K562 (cell line): ENCODE data around the gene KRT8. TPM values are rescaled to one million over a fixed set of nuclear protein-coding genes. Genes with fewer than 3 reads are reported as not detected.

Source experiments
- ATAC-seq: fragments of 200-7000 bp; cut with Tn5 transposase; 3 replicates; pipeline ENCODE4 v1.9.1; 2020; ENCODE audit warnings: moderate library complexity
- BruUV-seq: library from RNA; stranded (reverse); fragments of 400-500 nt; replicated peaks from 2 replicates; lab custom pipeline; 2021; lab: Mats Ljungman, UMichigan
- CTCF ChIA-PET: fragments of 300-600 bp; formaldehyde crosslinking; extraction: SDS; loops from one replicate; lab custom pipeline; 2021; ENCODE audit warnings: low intra/inter-chr PET ratio; lab: Yijun Ruan, JAX
- POLR2A ChIA-PET: fragments of 300-600, 350-650 bp; sonication (Branson Sonifier 250); formaldehyde crosslinking; extraction: SDS; loops from one replicate; lab custom pipeline; 2021; ENCODE audit warnings: antibody characterized with exemption, inconsistent platforms; lab: Yijun Ruan, JAX
- DNase-seq, 4 experiments: peaks; one replicate each; pipeline versions ENCODE4 v3.0.0 to v3.0.0-alpha.2; 2011 to 2018; ENCODE audit warnings: low spot score in 3 of 4, mixed read lengths in 3 of 4; ENCODE audit errors: extremely low read depth in 1 of 4
- FAIRE-seq: peaks from 2 replicates; lab custom pipeline; 2011; peaks lifted over from hg19 to GRCh38; lab: Jason Lieb, UNC
- H2AFZ ChIP-seq: 2 replicates; pipeline ENCODE4 v1.6.0; 2011; ENCODE audit warnings: low read depth, low read length, control low read depth, inconsistent platforms
- H3K27ac ChIP-seq: fragments of 200-600 bp; 3 replicates; pipeline ENCODE4 v1.8.0; 2011; ENCODE audit warnings: low read depth, mild to moderate bottlenecking, control low read depth, inconsistent platforms, low read length, moderate library complexity, mixed read lengths; ENCODE audit errors: extremely low read depth
- H3K27me3 ChIP-seq, 2 experiments: fragments of 300-600 bp in 1 of 2; 2 replicates in 1 of 2; 3 replicates in 1 of 2; pipeline versions ENCODE4 v1.6.0 to v1.8.0; 2011; ENCODE audit warnings: inconsistent platforms in 2 of 2, low read length in 2 of 2, mild to moderate bottlenecking in 1 of 2, mixed read lengths in 1 of 2, moderate library complexity in 1 of 2; ENCODE audit not compliant: control insufficient read depth in 2 of 2, insufficient read depth in 2 of 2
- H3K36me3 ChIP-seq: fragments of 300-600 bp; 3 replicates; pipeline ENCODE4 v1.8.0; 2011; ENCODE audit warnings: mild to moderate bottlenecking, low read length, inconsistent platforms; ENCODE audit not compliant: control insufficient read depth, insufficient read depth
- H3K4me1 ChIP-seq, 2 experiments: fragments of 200-600 bp in 1 of 2; replicated peaks in 1 of 2; 2 replicates in 1 of 2; 3 replicates in 1 of 2; pipeline versions ENCODE4 v1.5.1 to v1.8.0; 2011; ENCODE audit warnings: inconsistent platforms in 2 of 2, low read length in 2 of 2, mild to moderate bottlenecking in 1 of 2, mixed read lengths in 1 of 2, moderate library complexity in 1 of 2; ENCODE audit not compliant: control insufficient read depth in 2 of 2, insufficient read depth in 2 of 2
- H3K4me2 ChIP-seq: 2 replicates; pipeline ENCODE4 v1.6.1; 2011; ENCODE audit warnings: low read length, control low read depth, inconsistent platforms, mixed read lengths; ENCODE audit not compliant: insufficient read depth
- H3K4me3 ChIP-seq: fragments of 200-600 bp; sonication (generic), shearing (Covaris generic); 2 replicates; pipeline ENCODE4 v1.5.1; 2016; ENCODE audit warnings: control low read depth, inconsistent platforms
- H3K79me2 ChIP-seq: fragments of 200-600 bp; 3 replicates; pipeline ENCODE4 v1.8.0; 2011; ENCODE audit warnings: low read length, inconsistent platforms; ENCODE audit not compliant: control insufficient read depth, insufficient read depth
- H3K9ac ChIP-seq, 2 experiments: 2 replicates each; pipeline versions ENCODE4 v1.6.0 to v1.6.1; 2011; ENCODE audit warnings: low read depth in 2 of 2, low read length in 2 of 2, control low read depth in 1 of 2, inconsistent platforms in 1 of 2, mild to moderate bottlenecking in 1 of 2, mixed read lengths in 1 of 2; ENCODE audit not compliant: insufficient read depth in 1 of 2
- H3K9me1 ChIP-seq: one replicate; pipeline ENCODE4 v1.6.0; 2011; ENCODE audit warnings: inconsistent platforms, mild to moderate bottlenecking, low read length, moderate library complexity; ENCODE audit not compliant: control insufficient read depth, insufficient read depth
- H3K9me3 ChIP-seq: replicated peaks from 2 replicates; pipeline ENCODE4 v1.5.1; 2011; ENCODE audit warnings: low read depth, low read length, inconsistent platforms; ENCODE audit not compliant: control insufficient read depth, insufficient read depth
- H4K20me1 ChIP-seq: replicated peaks from 2 replicates; pipeline ENCODE4 v1.6.1; 2011; ENCODE audit warnings: low read length, inconsistent platforms, mixed read lengths; ENCODE audit not compliant: control insufficient read depth, insufficient read depth
- FOXJ2 ChIP-seq: fragments of 200-800 bp; sonication (Bioruptor generic); IDR thresholded peaks from 2 replicates; pipeline ENCODE4 v1.6.1; 2016; ENCODE audit warnings: missing genetic modification characterization, missing compliant biosample characterization
- FOXK2 ChIP-seq, 2 experiments: fragments of 450-650 bp; IDR thresholded peaks in 1 of 2; conservative IDR thresholded peaks in 1 of 2; 2 replicates each; pipeline ENCODE4 v1.6.1; 2016; ENCODE audit warnings: low read depth in 2 of 2, mild to moderate bottlenecking in 1 of 2
- HOXB6 ChIP-seq: fragments of 250-450 bp; sonication (Bioruptor Pico); IDR thresholded peaks from 2 replicates; pipeline ENCODE4 v1.5.1; 2022; ENCODE audit warnings: mild to moderate bottlenecking, borderline replicate concordance
- LEF1 ChIP-seq: fragments of 450-650 bp; IDR thresholded peaks from 2 replicates; pipeline ENCODE4 v1.6.1; 2016; ENCODE audit warnings: mild to moderate bottlenecking
- MAX ChIP-seq: sonication (generic); formaldehyde crosslinking; IDR thresholded peaks from 2 replicates; pipeline ENCODE4 v1.9.0; 2022; ENCODE audit warnings: mild to moderate bottlenecking, missing genetic modification reagents
- NR2F6 ChIP-seq: fragments of 450-650 bp; formaldehyde crosslinking; IDR thresholded peaks from 2 replicates; pipeline ENCODE4 v1.4.0; 2020; ENCODE audit warnings: mild to moderate bottlenecking
- PHB ChIP-seq: fragments of 250-450 bp; sonication (Bioruptor Pico); IDR thresholded peaks from 2 replicates; pipeline ENCODE4 v1.5.0; 2021
- TAF15 ChIP-seq: fragments of 200-400 bp; formaldehyde crosslinking; IDR thresholded peaks from 2 replicates; pipeline ENCODE4 v1.6.1; 2017; ENCODE audit warnings: mild to moderate bottlenecking, low read depth, low read length, moderate library complexity
- THRAP3 ChIP-seq: fragments of 450-650 bp; IDR thresholded peaks from 2 replicates; pipeline ENCODE4 v1.6.1; 2016; ENCODE audit warnings: mild to moderate bottlenecking, inconsistent platforms, borderline replicate concordance
- ZBTB11 ChIP-seq, 3 experiments: fragments of 200-800 bp in 1 of 3; fragments of 250-450 bp in 1 of 3; fragments of 450-650 bp in 1 of 3; sonication (Bioruptor Pico) in 1 of 3; sonication (Bioruptor generic) in 1 of 3; formaldehyde crosslinking in 1 of 3; IDR thresholded peaks; 2 replicates each; pipeline versions ENCODE4 v1.6.1 to v1.8.0; 2016 to 2022; ENCODE audit warnings: mild to moderate bottlenecking in 2 of 3, missing genetic modification characterization in 2 of 3, missing compliant biosample characterization in 1 of 3, moderate library complexity in 1 of 3
- ZNF134 ChIP-seq: fragments of 250-450 bp; sonication (Bioruptor Pico); conservative IDR thresholded peaks from 2 replicates; pipeline ENCODE4 v1.4.0; 2020
- ZNF639 ChIP-seq, 2 experiments: fragments of 200-800 bp in 1 of 2; sonication (Bioruptor generic) in 1 of 2; sonication (generic) in 1 of 2; formaldehyde crosslinking in 1 of 2; IDR thresholded peaks in 1 of 2; conservative IDR thresholded peaks in 1 of 2; 2 replicates each; pipeline versions ENCODE4 v1.5.0 to v1.6.1; 2016 to 2020; ENCODE audit warnings: missing compliant biosample characterization in 1 of 2, missing genetic modification characterization in 1 of 2, missing genetic modification reagents in 1 of 2
- ZNF644 ChIP-seq: fragments of 200-800 bp; sonication (Bioruptor generic); IDR thresholded peaks from 2 replicates; pipeline ENCODE4 v1.6.1; 2016; ENCODE audit warnings: low read depth, missing genetic modification characterization, missing compliant biosample characterization
- WGBS: fragments of 100-300 bp; shearing (Covaris generic); methylation state at CpG from one replicate; pipeline ENCODE4 v1.1.6; 2016; ENCODE audit warnings: low coverage, mixed read lengths; ENCODE audit not compliant: insufficient coverage; ENCODE audit errors: missing lambda C conversion rate; 5-methylcytosine and 5-hydroxymethylcytosine counted together
- in situ Hi-C: fragments of 300-500 bp; cut with MboI; formaldehyde crosslinking; loops from 4 replicates; pipeline ENCODE4 v1.15.0; 2018; ENCODE audit warnings: inconsistent platforms, mixed read lengths
- intact Hi-C: fragments of 100-400 bp; cut with micrococcal nuclease; formaldehyde crosslinking; loops from 2 replicates; pipeline ENCODE4 v1.14.2; 2022
- polyA plus RNA-seq, 8 experiments: library from polyadenylated mRNA; depleted of rRNA in 4 of 8; stranded (reverse) in 5 of 8; unstranded in 3 of 8; fragments of >200 nt; fragmentation: Nextera tagmentation in 2 of 8; fragmentation: Illumina TruSeq in 1 of 8; extraction: Ambion mirVana in 2 of 8; extraction: Trizol in 1 of 8; gene quantifications; 2 replicates each; pipeline versions ENCODE4 v1.2.1 to v1.2.3, GENCODE V29; 2011 to 2014; ENCODE audit warnings: inconsistent platforms in 1 of 8, missing spikeins in 1 of 8
- total RNA-seq, 7 experiments: library from RNA; depleted of rRNA in 6 of 7; stranded (reverse); fragments of >200 nt in 6 of 7; fragmentation: Illumina TruSeq in 2 of 7; extraction: Trizol in 2 of 7; gene quantifications; 2 replicates each; pipeline versions ENCODE4 v1.2.1 to v1.2.3, GENCODE V29; 2011 to 2021; ENCODE audit warnings: low replicate concordance in 1 of 7

Gene KRT8
- total and polyA plus RNA-seq, 9 of the 15 experiments (the other 6 are each of a cell fraction or from before 2014, with no cell fraction given): 41.5 to 661 (median 260) TPM

- TF ChIP-seq ZBTB11 (CRISPR knock-in tag; IDR thresholded peaks at IDR 0.05) (0 out of 6 replicates have a peak, but pooled peaks of 1 of the 3 experiments have one; percentile 40), ZNF134 (CRISPR knock-in tag) (no peak)
These were observed 26.1 kb downstream of the KRT8 start (continued) for GRCh38 chr12:52878507-52879393.

GRCh38 chr12:52877242-52877641 lies 27.6 kb downstream of the KRT8 start:
- no peaks in the 10 kb centered on the region for H3K9me1 ChIP-seq
- H3K4me1 ChIP-seq: peaks cover 47 to 56% of the 10 kb centered on the region in 2 experiments
- POLR2A ChIA-PET: interaction anchor here (0.6 to 1.4 kb wide), 4 partner anchors 74 to 502 kb away, joined by 3 to 7 read pairs (median 3); no protein-coding TSS in a partner anchor
- no peak overlapping the region for H3K4me2 ChIP-seq
- H3K27ac ChIP-seq: no peak overlapping the region; the same call in 2 of the 3 replicates
- WGBS: 29% methylated on average over 3 of the region's 3 CpGs
- no peak for DNase-seq
- H3K27me3 ChIP-seq: no peaks in the 10 kb centered on the region
- peak overlapping the region; percentile 94 for H2AFZ ChIP-seq
- intact Hi-C loops (loop anchor here (10.0 kb wide), 1 partner anchor 182 kb away; no protein-coding TSS in a partner anchor), in situ Hi-C loops (loop anchor here (5.0 kb wide), 1 partner anchor 495 kb away; no protein-coding TSS in a partner anchor)
- FAIRE-seq: no peak
- H4K20me1 ChIP-seq: no peaks in the 10 kb centered on the region
- BruUV-seq: no TSS peak
- no peaks in the 10 kb centered on the region for H3K36me3 ChIP-seq
- H3K9me3 ChIP-seq: no peaks in the 10 kb centered on the region
- no peak for ATAC-seq
- no peaks in the 10 kb centered on the region for H3K79me2 ChIP-seq
- CTCF ChIA-PET: interaction anchor here (0.5 kb wide), 1 partner anchor 9 kb away, joined by 7 read pairs; no protein-coding TSS in a partner anchor
- H3K4me3 ChIP-seq: no peak overlapping the region
- peak overlapping the region in 1 of 2 experiments; percentile 79; a peak in 1 of 4 replicates for H3K9ac ChIP-seq
- no peak for TF ChIP-seq ZNF644 (tag)
- no peak for TF ChIP-seq THRAP3
- TF ChIP-seq HOXB6 (CRISPR knock-in tag): no peak
- TF ChIP-seq ZNF639 (CRISPR knock-in tag; conservative IDR thresholded peaks at IDR 0.05 in 1 of 2, IDR thresholded peaks at IDR 0.05 in 1 of 2): no peak
- TF ChIP-seq TAF15: no peak
- no peak for TF ChIP-seq FOXJ2 (tag)
- peak in 1 of 2 experiments; percentile 40; a peak in 1 of 4 replicates for TF ChIP-seq FOXK2 (conservative IDR thresholded peaks at IDR 0.05 in 1 of 2, IDR thresholded peaks at IDR 0.05 in 1 of 2; ENCODE audit: low read depth in 2 of 2)
- 0 out of 2 replicates have a peak, but pooled peaks have one; percentile 21 for TF ChIP-seq LEF1
- TF ChIP-seq MAX: 0 out of 2 replicates have a peak, but pooled peaks have one; percentile 34
- no peak for TF ChIP-seq PHB (CRISPR knock-in tag)
- TF ChIP-seq NR2F6 (CRISPR knock-in tag): no peak
